HFF-Myc (cell line): ENCODE results near the gene DNAJB5.

Experiments
- DNase-seq: peaks from one replicate; pipeline ENCODE4 v3.0.0-alpha.2; 2011; ENCODE audit warnings: low read depth; ENCODE audit errors: extremely low read depth
- H3K4me3 ChIP-seq: replicated peaks from 2 replicates; pipeline ENCODE4 v1.5.1; 2011; ENCODE audit warnings: low read depth, mild to moderate bottlenecking, control low read depth, low read length
- CTCF ChIP-seq: IDR thresholded peaks from 2 replicates; pipeline ENCODE4 v1.5.1; 2012; ENCODE audit warnings: mild to moderate bottlenecking, low read depth, low read length, control low read depth; ENCODE audit errors: missing control alignments

Gene DNAJB5

GRCh38 chr9:35026671-35027070 lies 37.1 kb downstream of the DNAJB5 start:
- no peak overlapping the region for H3K4me3 ChIP-seq
- TF ChIP-seq CTCF: no peak
- no peak for DNase-seq

- TF ChIP-seq CTCF: no peak
- no peak for DNase-seq
- H3K4me3 ChIP-seq: no peak overlapping the region
These were observed 37.8 kb downstream of the DNAJB5 start for GRCh38 chr9:35027374-35027773.

- DNase-seq: no peak
- TF ChIP-seq CTCF: no peak
- H3K4me3 ChIP-seq: no peak overlapping the region
These were observed 38.3 kb downstream of the DNAJB5 start for GRCh38 chr9:35027860-35028259.

- TF ChIP-seq CTCF: no peak
- no peak overlapping the region for H3K4me3 ChIP-seq
- DNase-seq: no peak
These were observed 38.8 kb downstream of the DNAJB5 start for GRCh38 chr9:35028341-35028740.

- no peak overlapping the region for H3K4me3 ChIP-seq
- no peak for DNase-seq
- TF ChIP-seq CTCF: no peak
These were observed 39.7 kb downstream of the DNAJB5 start for GRCh38 chr9:35029241-35029640.

GRCh38 chr9:35029852-35030251 lies 40.3 kb downstream of the DNAJB5 start:
- no peak for TF ChIP-seq CTCF
- DNase-seq: no peak
- no peak overlapping the region for H3K4me3 ChIP-seq

- no peak for TF ChIP-seq CTCF
These were observed 43.6 kb downstream of the DNAJB5 start for GRCh38 chr9:35033101-35033500.

More at GRCh38 chr9:35033101-35033500, 43.6 kb downstream of the DNAJB5 start:
- H3K4me3 ChIP-seq: no peak overlapping the region
- no peak for DNase-seq
